Lung (tissue), 12 donors: ENCODE results near the gene NEURL4. TPM values are rescaled to one million over a fixed set of nuclear protein-coding genes. Genes with fewer than 3 reads are reported as not detected.
A peak's percentile ranks its signal among the peaks of the same experiment; 100 is the strongest.

Experiments
- ATAC-seq: fragments of 200-7000 bp; cut with Tn5 transposase; one replicate; pipeline ENCODE4 v1.9.1; 2020; ENCODE audit warnings: moderate number of reproducible peaks; ENCODE audit not compliant: insufficient read depth, low FRiP score
- DNase-seq, 3 donors: peaks; one replicate each; pipeline ENCODE4 v3.0.0-alpha.2; 2013 to 2017
- H3K27ac ChIP-seq, 2 donors: one replicate each; pipeline ENCODE4 v1.5.1; 2013; ENCODE audit warnings: mild to moderate bottlenecking in 2 of 2, moderate library complexity in 2 of 2, control low read depth in 1 of 2, inconsistent platforms in 1 of 2, low read depth in 1 of 2, low read length in 1 of 2
- H3K27me3 ChIP-seq, 3 donors: one replicate each; pipeline ENCODE4 v1.5.1; 2013; ENCODE audit warnings: low read length in 2 of 3; ENCODE audit not compliant: control insufficient read depth in 3 of 3, insufficient read depth in 3 of 3
- H3K36me3 ChIP-seq, 4 donors: one replicate each; pipeline ENCODE4 v1.5.1; 2013; ENCODE audit warnings: low read length in 4 of 4, mild to moderate bottlenecking in 1 of 4, moderate library complexity in 1 of 4; ENCODE audit not compliant: control insufficient read depth in 4 of 4, insufficient read depth in 4 of 4
- H3K4me1 ChIP-seq, 5 donors: one replicate each; pipeline ENCODE4 v1.5.1; 2013; ENCODE audit warnings: low read length in 5 of 5, mild to moderate bottlenecking in 2 of 5, moderate library complexity in 1 of 5; ENCODE audit not compliant: control insufficient read depth in 5 of 5, insufficient read depth in 5 of 5
- H3K4me3 ChIP-seq: one replicate; pipeline ENCODE4 v1.5.1; 2013; ENCODE audit warnings: mild to moderate bottlenecking, control low read depth, moderate library complexity
- H3K9ac ChIP-seq, 2 donors: one replicate each; pipeline ENCODE4 v1.5.1; 2013; ENCODE audit warnings: low read length in 2 of 2, control low read depth in 1 of 2; ENCODE audit not compliant: insufficient read depth in 1 of 2
- H3K9me3 ChIP-seq, 4 donors: one replicate each; pipeline ENCODE4 v1.5.1; 2013; ENCODE audit warnings: low read length in 3 of 4, mild to moderate bottlenecking in 1 of 4, moderate library complexity in 1 of 4; ENCODE audit not compliant: control insufficient read depth in 4 of 4, insufficient read depth in 3 of 4
- WGBS, 2 donors: extraction: QIAGEN DNeasy Blood & Tissue Kit; methylation state at CpG; one replicate each; pipeline ENCODE4 v1.1.7; 2013; 5-methylcytosine and 5-hydroxymethylcytosine counted together
- polyA plus RNA-seq, 2 donors: library from polyadenylated mRNA; stranded (reverse); fragments of 200-250 nt; gene quantifications; one replicate each; pipeline ENCODE4 v1.2.1, GENCODE V29; 2013
- total RNA-seq, 2 donors: library from RNA; depleted of rRNA in 1 of 2; stranded (reverse); fragments of >200 nt in 1 of 2; gene quantifications; one replicate each; pipeline ENCODE4 v1.2.1, GENCODE V29; 2014 to 2021
- TF ChIP-seq, protein P1 (sequence below): IDR thresholded peaks from 2 replicates; pipeline ENCODE4 v1.5.1; 2012; ENCODE audit warnings: mild to moderate bottlenecking; ENCODE audit errors: control extremely low read depth, extremely low read depth
- donor health status: control.
- donor health status: control.
- donor health status: Bipolar disorder and iron deficiency.
- donor health status: healthy.
- donor health status: DM: yes; HTN: yes; CAD: no.

The NEURL4 gene
- total and polyA plus RNA-seq, 4 donors = 17.3 to 33.9 (median 24.3) TPM

- Histone ChIP-seq H3K9me3 (no peaks in the 10 kb centered on the region), H3K9ac (no peak overlapping the region), H3K27ac (no peak overlapping the region), H3K27me3 (no peaks in the 10 kb centered on the region), H3K4me1 (peaks cover 0 to 13% (median 2%) of the 10 kb centered on the region in 5 donors), H3K4me3 (no peak overlapping the region), H3K36me3 (peaks cover 12 to 54% (median 27%) of the 10 kb centered on the region in 4 donors)
- 84 to 92% methylated on average over 3 of the region's 3 CpGs for WGBS, 2 donors
- TF ChIP-seq, protein P1, sequence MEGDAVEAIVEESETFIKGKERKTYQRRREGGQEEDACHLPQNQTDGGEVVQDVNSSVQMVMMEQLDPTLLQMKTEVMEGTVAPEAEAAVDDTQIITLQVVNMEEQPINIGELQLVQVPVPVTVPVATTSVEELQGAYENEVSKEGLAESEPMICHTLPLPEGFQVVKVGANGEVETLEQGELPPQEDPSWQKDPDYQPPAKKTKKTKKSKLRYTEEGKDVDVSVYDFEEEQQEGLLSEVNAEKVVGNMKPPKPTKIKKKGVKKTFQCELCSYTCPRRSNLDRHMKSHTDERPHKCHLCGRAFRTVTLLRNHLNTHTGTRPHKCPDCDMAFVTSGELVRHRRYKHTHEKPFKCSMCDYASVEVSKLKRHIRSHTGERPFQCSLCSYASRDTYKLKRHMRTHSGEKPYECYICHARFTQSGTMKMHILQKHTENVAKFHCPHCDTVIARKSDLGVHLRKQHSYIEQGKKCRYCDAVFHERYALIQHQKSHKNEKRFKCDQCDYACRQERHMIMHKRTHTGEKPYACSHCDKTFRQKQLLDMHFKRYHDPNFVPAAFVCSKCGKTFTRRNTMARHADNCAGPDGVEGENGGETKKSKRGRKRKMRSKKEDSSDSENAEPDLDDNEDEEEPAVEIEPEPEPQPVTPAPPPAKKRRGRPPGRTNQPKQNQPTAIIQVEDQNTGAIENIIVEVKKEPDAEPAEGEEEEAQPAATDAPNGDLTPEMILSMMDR = no peak
- DNase-seq = no peak
- no peak for ATAC-seq
Measured at GRCh38 chr17:7324438-7324779, 4.7 kb downstream of the NEURL4 start.

DNA sequence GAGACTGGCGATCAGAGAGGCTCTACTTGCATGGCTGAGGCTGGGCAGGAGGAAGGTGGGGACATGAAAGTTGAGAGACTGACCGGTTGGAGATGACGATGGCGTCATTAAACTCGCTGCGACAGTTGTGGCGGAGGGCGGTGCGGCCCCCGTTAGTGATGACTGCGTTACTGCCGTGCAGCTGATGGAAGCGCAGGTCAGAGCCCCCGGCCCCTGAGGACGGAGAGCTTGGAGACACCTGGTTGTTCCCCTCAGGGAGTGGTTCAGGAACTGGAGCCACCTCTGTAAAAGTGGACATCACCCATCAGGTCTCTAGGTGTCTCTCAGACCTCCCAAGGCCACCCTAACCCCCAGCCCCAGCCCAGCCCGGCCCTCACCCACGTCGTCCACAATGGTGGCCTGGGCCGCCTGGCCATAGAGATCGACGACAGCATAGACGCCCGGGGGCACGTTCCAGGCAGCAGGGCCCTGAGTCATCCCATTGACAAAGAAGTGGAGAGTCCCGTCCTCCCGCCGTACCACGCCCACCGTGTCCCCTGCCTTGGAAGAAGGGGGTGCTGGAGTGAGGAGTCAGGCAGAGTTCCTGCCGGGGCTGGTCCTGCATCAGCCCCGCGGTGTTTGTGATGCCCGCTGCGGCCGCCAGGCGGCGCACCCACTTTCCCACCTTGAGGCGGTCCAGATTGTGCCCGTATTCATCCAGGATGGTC lies 5.3 kb downstream of the NEURL4 start:
- peaks cover 12 to 56% (median 29%) of the 10 kb centered on the region in 4 donors for H3K36me3 ChIP-seq
- TF ChIP-seq, protein P1 = peak; percentile 30
- no peaks in the 10 kb centered on the region for H3K9me3 ChIP-seq
- no peak overlapping the region for H3K27ac ChIP-seq
- WGBS, 2 donors = 68 to 73% methylated on average over 39 of the region's 39 CpGs
- H3K9ac ChIP-seq = no peak overlapping the region
- peaks cover 0 to 13% (median 2%) of the 10 kb centered on the region in 5 donors for H3K4me1 ChIP-seq
- no peak overlapping the region for H3K4me3 ChIP-seq
- no peaks in the 10 kb centered on the region for H3K27me3 ChIP-seq
- ATAC-seq (no peak), DNase-seq (peak in 2 of 3 donors; percentile 32 to 59)

DNA sequence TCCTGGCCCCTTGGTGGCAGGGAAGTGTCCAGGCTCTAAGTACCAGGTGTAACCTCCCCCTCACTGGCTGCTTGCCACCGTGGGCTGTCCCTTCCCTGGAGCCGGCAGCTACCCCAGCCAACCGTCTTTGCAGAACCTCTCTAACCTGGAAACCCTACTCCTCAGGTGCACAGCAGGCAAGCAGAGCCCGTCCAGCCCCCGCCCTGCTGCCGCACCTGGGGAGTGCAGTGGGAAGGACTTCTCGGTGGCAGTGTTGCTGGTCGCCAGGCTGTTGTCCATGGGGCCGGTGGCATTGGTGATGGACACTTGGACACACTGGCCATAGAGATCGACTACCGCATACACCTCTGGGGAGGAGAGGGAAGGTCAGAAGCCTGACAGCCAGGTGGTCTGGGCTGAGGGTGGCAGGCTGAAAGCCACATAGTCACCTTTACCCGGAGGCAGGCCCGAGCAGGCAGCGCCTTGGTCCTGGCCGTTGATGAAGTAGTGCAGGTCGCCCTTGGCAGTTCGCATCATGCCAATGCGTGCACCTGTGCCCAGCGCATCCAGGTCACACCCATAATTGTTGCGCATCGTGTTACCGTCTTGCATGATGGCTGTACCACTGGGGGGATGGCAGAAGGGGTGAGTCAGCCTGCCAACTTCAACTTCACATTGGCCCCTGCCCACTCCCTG lies 6.5 kb downstream of the NEURL4 start:
- H3K27ac ChIP-seq = no peak overlapping the region
- no peak for ATAC-seq
- DNase-seq = no peak
- peaks cover 0 to 2% (median 0%) of the 10 kb centered on the region in 5 donors for H3K4me1 ChIP-seq
- H3K27me3 ChIP-seq = no peaks in the 10 kb centered on the region
- H3K36me3 ChIP-seq = peaks cover 12 to 68% (median 31%) of the 10 kb centered on the region in 4 donors
- H3K9ac ChIP-seq = no peak overlapping the region
- no peaks in the 10 kb centered on the region for H3K9me3 ChIP-seq
- 94 to 96% methylated on average over 22 of the region's 22 CpGs for WGBS, 2 donors
- TF ChIP-seq, protein P1 = no peak
- H3K4me3 ChIP-seq = no peak overlapping the region
